ENCODE measurements around the gene AGAP5.

GRCh38 chr10:73627300-73627699, 70.6 kb downstream of the AGAP5 start:
- TF ChIP-seq HES4 (CRISPR knock-in tag; IDR thresholded peaks at IDR 0.05; ENCODE audit: borderline replicate concordance) = no peak
- no peak for TF ChIP-seq ATF3 (CRISPR knock-in tag; IDR thresholded peaks at IDR 0.05)
- TF ChIP-seq RARA (CRISPR knock-in tag; IDR thresholded peaks at IDR 0.05) = no peak

Measured in HepG2 (cell line).